Measurements from ENCODE around the gene ZNF343. TPM values are rescaled to one million over a fixed set of nuclear protein-coding genes. Genes with fewer than 3 reads are reported as not detected.

Gene ZNF343
- total and polyA plus RNA-seq, 2 donors (not counting 3 experiments of a cell fraction or from before 2014, with no cell fraction given): 4.7 to 7.9 TPM

DNA sequence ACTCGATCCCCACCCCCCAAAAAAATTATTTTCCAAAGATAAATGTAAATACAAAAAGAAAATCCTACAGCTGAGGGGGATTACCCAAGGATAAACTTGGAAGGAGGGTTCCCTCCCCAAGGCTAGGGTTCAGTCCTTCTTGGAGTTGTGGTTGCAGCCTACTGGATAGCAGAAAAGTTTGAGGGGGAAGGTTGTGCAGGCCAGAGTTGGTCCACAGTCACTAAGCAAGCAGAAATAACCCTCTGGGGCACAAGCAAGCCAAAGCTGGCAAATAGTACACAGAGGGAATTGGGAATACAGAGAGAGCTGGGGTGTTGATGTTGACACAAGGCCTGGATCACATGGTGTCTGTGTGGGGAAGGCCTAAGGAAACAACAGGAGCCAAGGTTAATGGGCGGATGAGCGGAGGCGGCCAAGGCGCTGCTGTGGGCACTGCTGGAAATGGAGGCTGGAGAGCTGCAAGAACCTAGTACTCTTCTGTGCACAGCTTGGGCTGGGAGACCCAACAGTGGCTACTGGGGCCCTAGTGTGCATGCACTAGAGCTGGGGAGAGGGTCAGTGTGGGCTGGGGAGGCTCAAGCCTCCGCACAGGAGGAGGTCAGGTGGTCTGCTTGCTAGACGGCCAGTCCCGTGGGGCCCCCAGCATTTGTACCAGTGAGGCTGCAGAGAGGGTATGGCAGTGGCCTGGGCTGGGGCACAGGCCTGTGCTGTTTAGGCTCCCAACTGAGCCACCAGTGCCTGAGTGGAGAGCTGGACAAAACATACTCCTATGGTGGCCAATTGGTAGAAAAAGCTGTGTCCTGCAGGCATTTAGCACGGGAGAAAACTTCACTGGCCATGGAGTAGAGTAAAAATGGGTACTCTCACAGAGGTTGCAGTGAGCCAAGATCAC lies 32.6 kb downstream of the ZNF343 start:
- DNase-seq (ENCODE audit: low read depth, low spot score): no peak
- dilution Hi-C loops (cut with MboI; ENCODE audit: extremely low pct_ligation_motif_present, low sequenced_read_pairs): no loop called here
- no peak for FAIRE-seq
- no peaks in the 10 kb centered on the region for H3K9me1 ChIP-seq (replicated peaks; ENCODE audit: control insufficient read depth, extremely low read depth, insufficient read depth, low read length)
- H3K27ac ChIP-seq (ENCODE audit: insufficient read depth, low read depth, low read length): no peak overlapping the region
- TF ChIP-seq EZH2 (IDR thresholded peaks at IDR 0.05; ENCODE audit: borderline replicate concordance, low read depth, low read length, severe bottlenecking) (no peak), POLR2A (IDR thresholded peaks at IDR 0.05; ENCODE audit: low read depth, low read length) (no peak)
- BruUV-seq (replicated peaks): no TSS peak
- no peaks in the 10 kb centered on the region for H4K20me1 ChIP-seq (replicated peaks; ENCODE audit: control insufficient read depth, extremely low read depth, insufficient read depth, low read length)
- H3K79me2 ChIP-seq (ENCODE audit: control insufficient read depth, insufficient read depth, low read length): no peaks in the 10 kb centered on the region
- H3K4me1 ChIP-seq (ENCODE audit: control insufficient read depth, extremely low read depth, insufficient read depth, low read length): peaks cover 12% of the 10 kb centered on the region
- intact Hi-C loops (cut with micrococcal nuclease): no loop called here
- CTCF ChIA-PET: interaction anchor here (1.4 to 2.0 kb wide), 4 partner anchors 19 to 48 kb away, joined by 4 to 14 read pairs (median 5); no protein-coding TSS in a partner anchor
- no peak overlapping the region for H2AFZ ChIP-seq (ENCODE audit: low read depth, low read length)
- no peaks in the 10 kb centered on the region for H3K36me3 ChIP-seq (ENCODE audit: control insufficient read depth in 2 of 2, extremely low read depth in 1 of 2, insufficient read depth in 2 of 2, low read length in 2 of 2)
- H3K27me3 ChIP-seq (ENCODE audit: control insufficient read depth in 2 of 2, insufficient read depth in 2 of 2, low read length in 2 of 2): no peaks in the 10 kb centered on the region
- H3K9me3 ChIP-seq (replicated peaks; ENCODE audit: control insufficient read depth, insufficient read depth, low read length): no peaks in the 10 kb centered on the region
- H3K4me3 ChIP-seq (replicated peaks in 1 of 3; ENCODE audit: insufficient read depth in 1 of 3, low read depth in 1 of 3, low read length in 3 of 3): no peak overlapping the region
- POLR2A ChIA-PET: interaction anchor here (0.7 kb wide), 1 partner anchor 1622 kb away, joined by 4 read pairs; no protein-coding TSS in a partner anchor
- H3K4me2 ChIP-seq (ENCODE audit: insufficient read depth, low read length): no peak overlapping the region
- H3K9ac ChIP-seq (replicated peaks; ENCODE audit: extremely low read depth, insufficient read depth, low read length): no peak overlapping the region

DNA sequence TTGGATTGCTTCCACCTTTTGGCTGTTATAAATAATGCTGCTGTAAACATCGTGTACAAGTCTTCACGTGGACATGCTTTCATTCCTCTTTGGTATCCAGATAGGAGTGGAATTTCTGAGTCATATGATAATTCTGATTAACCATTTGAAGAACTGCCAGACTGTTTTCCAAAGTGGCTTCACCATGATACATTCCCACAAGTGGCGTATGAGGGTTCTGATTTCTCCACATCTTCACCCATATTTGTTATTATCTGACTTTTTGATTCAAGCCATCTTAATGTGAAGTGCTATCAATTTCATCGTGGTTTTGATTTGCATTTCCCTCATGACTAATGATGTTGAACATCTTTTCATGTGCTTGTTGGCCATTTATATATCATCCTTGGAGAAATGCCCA lies 35.2 kb downstream of the ZNF343 start:
- FAIRE-seq: no peak
- ChIA-PET CTCF (no interaction called here), POLR2A (no interaction called here)
- Histone ChIP-seq H3K4me1 (ENCODE audit: control insufficient read depth, extremely low read depth, insufficient read depth, low read length) (peaks cover 22% of the 10 kb centered on the region), H3K36me3 (ENCODE audit: control insufficient read depth in 2 of 2, extremely low read depth in 1 of 2, insufficient read depth in 2 of 2, low read length in 2 of 2) (no peaks in the 10 kb centered on the region), H3K27me3 (ENCODE audit: control insufficient read depth in 2 of 2, insufficient read depth in 2 of 2, low read length in 2 of 2) (no peaks in the 10 kb centered on the region), H3K27ac (ENCODE audit: insufficient read depth, low read depth, low read length) (no peak overlapping the region), H3K9ac (replicated peaks; ENCODE audit: extremely low read depth, insufficient read depth, low read length) (no peak overlapping the region), H3K9me1 (replicated peaks; ENCODE audit: control insufficient read depth, extremely low read depth, insufficient read depth, low read length) (no peaks in the 10 kb centered on the region), H3K9me3 (replicated peaks; ENCODE audit: control insufficient read depth, insufficient read depth, low read length) (no peaks in the 10 kb centered on the region), H2AFZ (ENCODE audit: low read depth, low read length) (no peak overlapping the region), H3K4me3 (replicated peaks in 1 of 3; ENCODE audit: insufficient read depth in 1 of 3, low read depth in 1 of 3, low read length in 3 of 3) (no peak overlapping the region), H3K79me2 (ENCODE audit: control insufficient read depth, insufficient read depth, low read length) (peaks cover 20% of the 10 kb centered on the region), H3K4me2 (ENCODE audit: insufficient read depth, low read length) (no peak overlapping the region), H4K20me1 (replicated peaks; ENCODE audit: control insufficient read depth, extremely low read depth, insufficient read depth, low read length) (no peaks in the 10 kb centered on the region)
- BruUV-seq (replicated peaks): no TSS peak
- DNase-seq (ENCODE audit: low read depth, low spot score): peak; percentile 43
- intact Hi-C loops (cut with micrococcal nuclease) (no loop called here), dilution Hi-C loops (cut with MboI; ENCODE audit: extremely low pct_ligation_motif_present, low sequenced_read_pairs) (no loop called here)
- TF ChIP-seq, protein P1, sequence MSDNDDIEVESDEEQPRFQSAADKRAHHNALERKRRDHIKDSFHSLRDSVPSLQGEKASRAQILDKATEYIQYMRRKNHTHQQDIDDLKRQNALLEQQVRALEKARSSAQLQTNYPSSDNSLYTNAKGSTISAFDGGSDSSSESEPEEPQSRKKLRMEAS (IDR thresholded peaks at IDR 0.05; ENCODE audit: insufficient read depth, insufficient read length): no peak
- TF ChIP-seq EZH2 (IDR thresholded peaks at IDR 0.05; ENCODE audit: borderline replicate concordance, low read depth, low read length, severe bottlenecking) (no peak), JUN (IDR thresholded peaks at IDR 0.05; ENCODE audit: borderline replicate concordance, insufficient read depth, insufficient read length, low read depth) (no peak), MYC (IDR thresholded peaks at IDR 0.05; ENCODE audit: low read depth, low read length) (no peak), POLR2A (IDR thresholded peaks at IDR 0.05; ENCODE audit: low read depth, low read length) (no peak), POLR2AphosphoS5 (IDR thresholded peaks at IDR 0.05; ENCODE audit: insufficient read depth, low read depth, low read length) (no peak), FOS (IDR thresholded peaks at IDR 0.05; ENCODE audit: borderline replicate concordance, insufficient read depth, low read length) (no peak), GATA2 (IDR thresholded peaks at IDR 0.05; ENCODE audit: insufficient read depth, insufficient read length, low read depth, low read length) (no peak)
- TF ChIP-seq, protein P2, sequence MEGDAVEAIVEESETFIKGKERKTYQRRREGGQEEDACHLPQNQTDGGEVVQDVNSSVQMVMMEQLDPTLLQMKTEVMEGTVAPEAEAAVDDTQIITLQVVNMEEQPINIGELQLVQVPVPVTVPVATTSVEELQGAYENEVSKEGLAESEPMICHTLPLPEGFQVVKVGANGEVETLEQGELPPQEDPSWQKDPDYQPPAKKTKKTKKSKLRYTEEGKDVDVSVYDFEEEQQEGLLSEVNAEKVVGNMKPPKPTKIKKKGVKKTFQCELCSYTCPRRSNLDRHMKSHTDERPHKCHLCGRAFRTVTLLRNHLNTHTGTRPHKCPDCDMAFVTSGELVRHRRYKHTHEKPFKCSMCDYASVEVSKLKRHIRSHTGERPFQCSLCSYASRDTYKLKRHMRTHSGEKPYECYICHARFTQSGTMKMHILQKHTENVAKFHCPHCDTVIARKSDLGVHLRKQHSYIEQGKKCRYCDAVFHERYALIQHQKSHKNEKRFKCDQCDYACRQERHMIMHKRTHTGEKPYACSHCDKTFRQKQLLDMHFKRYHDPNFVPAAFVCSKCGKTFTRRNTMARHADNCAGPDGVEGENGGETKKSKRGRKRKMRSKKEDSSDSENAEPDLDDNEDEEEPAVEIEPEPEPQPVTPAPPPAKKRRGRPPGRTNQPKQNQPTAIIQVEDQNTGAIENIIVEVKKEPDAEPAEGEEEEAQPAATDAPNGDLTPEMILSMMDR (IDR thresholded peaks at IDR 0.05; ENCODE audit: extremely low read depth in 1 of 2, insufficient read depth in 1 of 2, low read depth in 1 of 2, low read length in 2 of 2): no peak
